H1 (cell line): ENCODE results near the gene ARID4B. TPM values are rescaled to one million over a fixed set of nuclear protein-coding genes. Genes with fewer than 3 reads are reported as not detected.

Source experiments
- CTCF ChIA-PET: fragments of 300-600 bp; sonication (Branson Sonifier 250); formaldehyde crosslinking; loops from one replicate; lab custom pipeline; 2021; ENCODE audit not compliant: partially characterized antibody; lab: Charles Lee
- POLR2A ChIA-PET: fragments of 300-600 bp; sonication (Branson Sonifier 250); formaldehyde crosslinking; loops from one replicate; lab custom pipeline; 2021; ENCODE audit warnings: inconsistent platforms; ENCODE audit not compliant: partially characterized antibody; lab: Charles Lee
- DNase-seq, 2 experiments: peaks; one replicate each; pipeline versions ENCODE4 v3.0.0 to v3.0.0-alpha.2; 2010 to 2022; ENCODE audit warnings: low spot score in 2 of 2, low read depth in 1 of 2, mixed read lengths in 1 of 2
- FAIRE-seq: peaks from 2 replicates; lab custom pipeline; 2011; peaks lifted over from hg19 to GRCh38; lab: Jason Lieb, UNC
- H2AFZ ChIP-seq: 2 replicates; pipeline ENCODE4 v1.8.1; 2012; ENCODE audit warnings: low read length, inconsistent platforms
- H2AK5ac ChIP-seq: 2 replicates; pipeline ENCODE4 v1.6.1; 2013; ENCODE audit warnings: low read depth, low read length
- H2BK120ac ChIP-seq: replicated peaks from 2 replicates; pipeline ENCODE3; 2013; ENCODE audit warnings: low read depth, low read length, inconsistent platforms
- H2BK12ac ChIP-seq: 2 replicates; pipeline ENCODE4 v1.6.1; 2013; ENCODE audit warnings: low read depth, low read length
- H2BK15ac ChIP-seq: 2 replicates; pipeline ENCODE4 v1.6.1; 2013; ENCODE audit warnings: low read length
- H2BK20ac ChIP-seq: 2 replicates; pipeline ENCODE4 v1.6.1; 2013; ENCODE audit warnings: low read length
- H2BK5ac ChIP-seq: 2 replicates; pipeline ENCODE4 v1.6.1; 2013; ENCODE audit warnings: low read depth, low read length
- H3K14ac ChIP-seq: 2 replicates; pipeline ENCODE4 v1.6.1; 2013; ENCODE audit warnings: inconsistent platforms; ENCODE audit not compliant: insufficient read length
- H3K18ac ChIP-seq: 2 replicates; pipeline ENCODE4 v1.6.1; 2013; ENCODE audit warnings: low read length; ENCODE audit errors: extremely low read depth
- H3K23ac ChIP-seq: 2 replicates; pipeline ENCODE4 v1.6.1; 2013; ENCODE audit warnings: inconsistent platforms; ENCODE audit not compliant: insufficient read length
- H3K23me2 ChIP-seq: 2 replicates; pipeline ENCODE4 v1.6.1; 2013; ENCODE audit warnings: low read depth, low read length
- H3K27ac ChIP-seq: 2 replicates; pipeline ENCODE4 v1.6.1; 2011; ENCODE audit warnings: low read depth, low read length, inconsistent platforms
- H3K27me3 ChIP-seq, 4 experiments: replicated peaks in 1 of 4; 1 replicate in 1 of 4; 2 replicates in 3 of 4; pipeline versions ENCODE4 v1.6.1 to v1.8.1; 2011 to 2013; ENCODE audit warnings: low read length in 3 of 4, mild to moderate bottlenecking in 3 of 4, inconsistent platforms in 2 of 4, mixed read lengths in 2 of 4, moderate library complexity in 1 of 4; ENCODE audit not compliant: control insufficient read depth in 3 of 4, insufficient read depth in 3 of 4; ENCODE audit errors: extremely low read depth in 1 of 4
- H3K36me3 ChIP-seq, 4 experiments: 2 replicates each; pipeline versions ENCODE4 v1.6.1 to v1.8.1; 2011 to 2013; ENCODE audit warnings: mild to moderate bottlenecking in 4 of 4, low read length in 3 of 4, moderate library complexity in 2 of 4, control low read depth in 1 of 4, inconsistent platforms in 1 of 4; ENCODE audit not compliant: insufficient read depth in 4 of 4, control insufficient read depth in 2 of 4
- H3K4ac ChIP-seq: replicated peaks from 2 replicates; pipeline ENCODE3; 2013; ENCODE audit warnings: low read length, low read depth, mixed read lengths, inconsistent platforms; ENCODE audit not compliant: insufficient read length
- H3K4me1 ChIP-seq, 4 experiments: replicated peaks in 1 of 4; 1 replicate in 1 of 4; 2 replicates in 3 of 4; pipeline versions ENCODE4 v1.6.1 to v1.8.1; 2011 to 2013; ENCODE audit warnings: low read length in 3 of 4, inconsistent platforms in 2 of 4, mixed read lengths in 1 of 4; ENCODE audit not compliant: insufficient read depth in 4 of 4, control insufficient read depth in 3 of 4
- H3K4me2 ChIP-seq, 2 experiments: 2 replicates each; pipeline versions ENCODE4 v1.6.1 to v1.8.1; 2011 to 2013; ENCODE audit warnings: low read depth in 2 of 2, low read length in 2 of 2, control low read depth in 1 of 2, inconsistent platforms in 1 of 2, mild to moderate bottlenecking in 1 of 2; ENCODE audit not compliant: insufficient read depth in 1 of 2
- H3K4me3 ChIP-seq, 4 experiments: fragments of 200-600, 300-600 bp in 1 of 4; sonication (generic), shearing (Covaris generic), sonication (Bioruptor Twin) in 1 of 4; 2 replicates each; pipeline versions ENCODE4 v1.5.1 to v1.8.1; 2011 to 2016; ENCODE audit warnings: low read length in 4 of 4, low read depth in 3 of 4, control low read depth in 2 of 4, inconsistent platforms in 2 of 4, mild to moderate bottlenecking in 2 of 4, mixed read lengths in 1 of 4, moderate library complexity in 1 of 4; ENCODE audit not compliant: insufficient read depth in 2 of 4; ENCODE audit errors: extremely low read depth in 1 of 4
- H3K56ac ChIP-seq: replicated peaks from 2 replicates; pipeline ENCODE3; 2013; ENCODE audit warnings: low read depth, mild to moderate bottlenecking, mixed read lengths, low read length, inconsistent platforms; ENCODE audit not compliant: insufficient read length
- H3K79me1 ChIP-seq: 2 replicates; pipeline ENCODE4 v1.6.1; 2013; ENCODE audit warnings: low read depth, low read length, control low read depth
- H3K79me2 ChIP-seq, 2 experiments: 2 replicates each; pipeline versions ENCODE4 v1.6.1 to v1.8.1; 2012 to 2013; ENCODE audit warnings: low read length in 2 of 2, mild to moderate bottlenecking in 2 of 2, inconsistent platforms in 1 of 2; ENCODE audit not compliant: insufficient read depth in 2 of 2, control insufficient read depth in 1 of 2
- H3K9ac ChIP-seq, 4 experiments: replicated peaks in 1 of 4; 1 replicate in 1 of 4; 2 replicates in 3 of 4; pipeline versions ENCODE4 v1.6.1 to v1.8.1; 2011 to 2013; ENCODE audit warnings: low read depth in 3 of 4, low read length in 3 of 4, control low read depth in 2 of 4, mild to moderate bottlenecking in 2 of 4, moderate library complexity in 2 of 4, inconsistent platforms in 1 of 4; ENCODE audit errors: extremely low read depth in 1 of 4
- H3K9me3 ChIP-seq, 2 experiments: 2 replicates each; pipeline versions ENCODE4 v1.6.1 to v1.8.1; 2012 to 2013; ENCODE audit warnings: mild to moderate bottlenecking in 2 of 2, moderate library complexity in 2 of 2, control low read depth in 1 of 2, inconsistent platforms in 1 of 2, low read depth in 1 of 2, low read length in 1 of 2, mixed read lengths in 1 of 2; ENCODE audit not compliant: insufficient read depth in 2 of 2
- H4K20me1 ChIP-seq, 2 experiments: replicated peaks in 1 of 2; 2 replicates each; pipeline versions ENCODE3 to v1.8.1; 2011 to 2013; ENCODE audit warnings: inconsistent platforms in 2 of 2, low read length in 2 of 2, mild to moderate bottlenecking in 1 of 2; ENCODE audit not compliant: insufficient read depth in 2 of 2, control insufficient read depth in 1 of 2
- H4K5ac ChIP-seq: 2 replicates; pipeline ENCODE4 v1.6.1; 2013; ENCODE audit warnings: low read length, low read depth, mixed read lengths, inconsistent platforms; ENCODE audit not compliant: insufficient read length
- H4K8ac ChIP-seq: 2 replicates; pipeline ENCODE4 v1.8.0; 2013; ENCODE audit warnings: mild to moderate bottlenecking, moderate library complexity, low read length, inconsistent platforms; ENCODE audit not compliant: insufficient read depth; ENCODE audit errors: extremely low read depth
- H4K91ac ChIP-seq: replicated peaks from 2 replicates; pipeline ENCODE3; 2013; ENCODE audit warnings: low read length, mixed read lengths, inconsistent platforms; ENCODE audit not compliant: insufficient read length
- BACH1 ChIP-seq: IDR thresholded peaks from 2 replicates; pipeline ENCODE4 v1.6.1; 2012; ENCODE audit warnings: low read length, improper control_type of control experiment
- WGBS, 2 experiments: shearing (Covaris generic) in 1 of 2; methylation state at CpG; one replicate each; pipeline versions ENCODE4 v1.1.6 to v1.1.7; 2013 to 2015; ENCODE audit warnings: low lambda C conversion rate in 2 of 2, mixed read lengths in 2 of 2, inconsistent platforms in 1 of 2, low coverage in 1 of 2, missing lambda C conversion rate in 1 of 2; ENCODE audit not compliant: insufficient replicate concordance in 2 of 2, insufficient coverage in 1 of 2, insufficient read length in 1 of 2; ENCODE audit errors: extremely low coverage in 1 of 2, missing lambda C conversion rate in 1 of 2; 5-methylcytosine and 5-hydroxymethylcytosine counted together
- polyA plus RNA-seq, 7 experiments: library from polyadenylated mRNA; depleted of rRNA in 3 of 7; stranded (reverse) in 5 of 7; unstranded in 2 of 7; fragments of >200 nt in 5 of 7; fragments of 200-250 nt in 2 of 7; gene quantifications; 1 replicate in 5 of 7; 2 replicates in 1 of 7; 4 replicates in 1 of 7; pipeline versions ENCODE4 v1.2.1 to v1.2.3, GENCODE V29; 2011 to 2013; ENCODE audit warnings: missing spikeins in 2 of 7, mixed read lengths in 2 of 7
- total RNA-seq: library from RNA; stranded (reverse); fragmentation: NEBNext Ultra II Directional; extraction: Animal tissue kit (Norgen Biotek cat#: 25700); gene quantifications from 2 replicates; pipeline ENCODE4 v1.2.1, GENCODE V29; 2021

Gene ARID4B
- total and polyA plus RNA-seq, 2 of the 8 experiments (the other 6 are each of a cell fraction or from before 2014, with no cell fraction given): 5.1 to 28.8 TPM

GRCh38 chr1:235250430-235250829, 77.5 kb downstream of the ARID4B start:
- Histone ChIP-seq H3K79me2 (peaks cover 0 to 17% of the 10 kb centered on the region in 2 experiments; a peak in 2 of 4 replicates), H3K4me2 (no peak overlapping the region), H3K56ac (no peak overlapping the region), H3K27me3 (no peaks in the 10 kb centered on the region), H3K9me3 (no peaks in the 10 kb centered on the region; a peak in 1 of 4 replicates), H2AK5ac (no peak overlapping the region), H2BK12ac (no peak overlapping the region), H4K91ac (no peak overlapping the region), H2BK120ac (no peak overlapping the region), H4K8ac (no peak overlapping the region), H3K18ac (no peak overlapping the region), H3K4ac (no peak overlapping the region), H3K14ac (no peak overlapping the region), H3K4me3 (no peak overlapping the region), H3K23ac (no peak overlapping the region), H3K23me2 (no peaks in the 10 kb centered on the region), H3K79me1 (no peaks in the 10 kb centered on the region), H2BK15ac (no peak overlapping the region), H3K27ac (no peak overlapping the region), H2BK20ac (no peak overlapping the region), H3K36me3 (peaks cover 0 to 27% (median 2%) of the 10 kb centered on the region in 4 experiments; a peak in 3 of 8 replicates), H3K4me1 (no peaks in the 10 kb centered on the region), H4K20me1 (no peaks in the 10 kb centered on the region), H3K9ac (no peak overlapping the region), H2BK5ac (no peak overlapping the region), H4K5ac (no peak overlapping the region), H2AFZ (no peak overlapping the region)
- ChIA-PET CTCF (interaction anchor here (0.7 to 3.5 kb wide), 5 partner anchors 11 to 165 kb away, joined by 3 to 25 read pairs (median 3); partner anchors contain the start of gene GGPS1), POLR2A (interaction anchor here (0.7 kb wide), 1 partner anchor 14 kb away, joined by 3 read pairs; no protein-coding TSS in a partner anchor)
- no peak for TF ChIP-seq BACH1
- FAIRE-seq: no peak
- 91% methylated on average over 3 of the region's 3 CpGs; no CpG with 5 or more reads in 1 of the 2 experiments for WGBS, 2 experiments
- DNase-seq: no peak
